Urothelium cell line (cell line): Measurements from ENCODE around the gene VWC2.

Experiments
- DNase-seq: peaks from one replicate; pipeline ENCODE4 v3.0.0; 2011; ENCODE audit warnings: low spot score, mixed read lengths
- FAIRE-seq: peaks from 2 replicates; lab custom pipeline; 2011; peaks lifted over from hg19 to GRCh38; lab: Jason Lieb, UNC

The VWC2 gene

GRCh38 chr7:49927631-49928030 lies 154.2 kb downstream of the VWC2 start:
- FAIRE-seq: no peak
- DNase-seq: no peak

DNA sequence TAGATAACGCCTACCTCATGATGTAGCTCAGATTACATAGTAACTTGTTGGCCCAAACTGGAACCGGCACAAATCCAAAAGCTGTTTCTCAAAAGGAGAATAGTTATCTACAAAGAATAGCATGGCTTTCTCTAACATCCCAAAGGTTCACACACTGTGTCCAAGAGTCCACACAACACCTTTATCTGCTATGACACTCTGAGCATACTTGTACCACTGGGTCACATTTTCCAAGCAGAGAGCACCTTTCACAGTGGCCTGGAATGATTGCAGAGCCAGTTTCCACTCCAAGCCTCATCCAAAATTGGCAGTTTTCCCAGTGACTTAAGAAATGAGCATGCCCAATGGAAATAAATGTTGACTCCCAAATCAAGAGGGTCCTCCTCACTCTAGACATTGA lies 155.3 kb downstream of the VWC2 start:
- FAIRE-seq (no peak), DNase-seq (no peak)

DNA sequence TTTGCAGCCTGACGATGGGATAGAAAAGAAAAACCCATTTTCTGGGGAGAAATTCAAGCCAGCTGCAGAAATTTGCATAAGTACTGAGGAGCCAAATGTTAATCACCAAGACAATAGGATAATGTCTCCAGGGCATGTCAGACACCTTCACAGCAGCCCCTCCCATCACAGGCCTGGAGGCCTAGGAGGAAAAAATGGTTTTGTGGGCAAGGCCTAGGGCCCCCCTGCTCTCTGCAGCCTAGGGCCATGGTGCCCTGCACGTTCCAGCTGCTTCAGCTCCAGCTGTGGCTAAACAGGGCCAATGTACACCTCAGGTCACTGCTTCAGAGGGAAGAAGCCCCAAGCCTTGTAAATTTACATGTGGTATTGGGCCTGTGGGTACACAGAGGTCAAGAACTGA lies 158.2 kb downstream of the VWC2 start:
- DNase-seq (no peak), FAIRE-seq (no peak)

DNA sequence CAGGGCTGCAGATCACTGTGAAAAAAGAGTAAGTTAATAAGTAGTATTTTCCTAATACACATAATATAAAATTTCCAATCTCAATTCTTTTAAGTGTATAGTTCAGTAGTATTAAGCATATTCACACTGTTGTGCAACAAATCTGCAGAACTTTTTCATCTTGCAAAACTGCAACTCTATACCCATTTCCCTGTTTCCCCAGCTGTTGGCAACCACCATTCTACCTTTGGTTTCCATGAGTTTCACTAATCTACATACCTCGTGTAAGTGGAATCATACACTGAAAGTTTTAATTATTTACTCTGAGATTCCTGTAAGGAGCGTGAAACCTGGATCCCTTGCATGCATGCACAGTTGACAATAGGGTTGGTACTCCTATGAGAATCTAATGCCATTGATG lies 164.2 kb downstream of the VWC2 start:
- DNase-seq (no peak), FAIRE-seq (no peak)
